Measurements from ENCODE around the gene FAM118B. TPM values are rescaled to one million over a fixed set of nuclear protein-coding genes. Genes with fewer than 3 reads are reported as not detected.
A peak's percentile ranks its signal among the peaks of the same experiment; 100 is the strongest.

FAM118B gene
- total RNA-seq, 1 donor from 2014 or later, result 32.4 TPM

- Mint-ChIP-seq H3K4me3 (ENCODE audit: low read depth) (peak overlapping the region; percentile 96), H3K27me3 (no peaks in the 10 kb centered on the region), H3K27ac (peak overlapping the region; percentile 99), H3K36me3 (ENCODE audit: insufficient read depth) (peaks cover 21% of the 10 kb centered on the region), H3K4me1 (ENCODE audit: low read depth) (peaks cover 19% of the 10 kb centered on the region), H3K9me3 (ENCODE audit: low read depth) (no peaks in the 10 kb centered on the region)
- DNase-seq (ENCODE audit: low spot score, unreplicated experiment), result no peak
- TF ChIP-seq, protein P1, sequence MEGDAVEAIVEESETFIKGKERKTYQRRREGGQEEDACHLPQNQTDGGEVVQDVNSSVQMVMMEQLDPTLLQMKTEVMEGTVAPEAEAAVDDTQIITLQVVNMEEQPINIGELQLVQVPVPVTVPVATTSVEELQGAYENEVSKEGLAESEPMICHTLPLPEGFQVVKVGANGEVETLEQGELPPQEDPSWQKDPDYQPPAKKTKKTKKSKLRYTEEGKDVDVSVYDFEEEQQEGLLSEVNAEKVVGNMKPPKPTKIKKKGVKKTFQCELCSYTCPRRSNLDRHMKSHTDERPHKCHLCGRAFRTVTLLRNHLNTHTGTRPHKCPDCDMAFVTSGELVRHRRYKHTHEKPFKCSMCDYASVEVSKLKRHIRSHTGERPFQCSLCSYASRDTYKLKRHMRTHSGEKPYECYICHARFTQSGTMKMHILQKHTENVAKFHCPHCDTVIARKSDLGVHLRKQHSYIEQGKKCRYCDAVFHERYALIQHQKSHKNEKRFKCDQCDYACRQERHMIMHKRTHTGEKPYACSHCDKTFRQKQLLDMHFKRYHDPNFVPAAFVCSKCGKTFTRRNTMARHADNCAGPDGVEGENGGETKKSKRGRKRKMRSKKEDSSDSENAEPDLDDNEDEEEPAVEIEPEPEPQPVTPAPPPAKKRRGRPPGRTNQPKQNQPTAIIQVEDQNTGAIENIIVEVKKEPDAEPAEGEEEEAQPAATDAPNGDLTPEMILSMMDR (IDR thresholded peaks at IDR 0.05; ENCODE audit: unreplicated experiment), result no peak
Measured at GRCh38 chr11:126268361-126268707, 56.8 kb downstream of the FAM118B start.

- Mint-ChIP-seq H3K36me3 (ENCODE audit: insufficient read depth) (peaks cover 18% of the 10 kb centered on the region), H3K4me3 (ENCODE audit: low read depth) (peak within 1 kb of the TSS; percentile 96), H3K4me1 (ENCODE audit: low read depth) (peaks cover 19% of the 10 kb centered on the region), H3K27ac (peak within 1 kb of the TSS; percentile 99), H3K27me3 (no peaks in the 10 kb centered on the region), H3K9me3 (ENCODE audit: low read depth) (no peaks in the 10 kb centered on the region)
- TF ChIP-seq, protein P1 (IDR thresholded peaks at IDR 0.05; ENCODE audit: unreplicated experiment), result no peak
- peak; percentile 100 for DNase-seq (ENCODE audit: low spot score, unreplicated experiment)
Measured at GRCh38 chr11:126268708-126269579, 57.4 kb downstream of the FAM118B start, which contains the start of the genes FOXRED1 and SRPRA. FOXRED1 (plus strand) TSS chr11:126269154; CDS start chr11:126269207, 53 bp downstream. SRPRA (minus strand) TSS chr11:126268895; CDS start chr11:126268804, 91 bp downstream.

DNA sequence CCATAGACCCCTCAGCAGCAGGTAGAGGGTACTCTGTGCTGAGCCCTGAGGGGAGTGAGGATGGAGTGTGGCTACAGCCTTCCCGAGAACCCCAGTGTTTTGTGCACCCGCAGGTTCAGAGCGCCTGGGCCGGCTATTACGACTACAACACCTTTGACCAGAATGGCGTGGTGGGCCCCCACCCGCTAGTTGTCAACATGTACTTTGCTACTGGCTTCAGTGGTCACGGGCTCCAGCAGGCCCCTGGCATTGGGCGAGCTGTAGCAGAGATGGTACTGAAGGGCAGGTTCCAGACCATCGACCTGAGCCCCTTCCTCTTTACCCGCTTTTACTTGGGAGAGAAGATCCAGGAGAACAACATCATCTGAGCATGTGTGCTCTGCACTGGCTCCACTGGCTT lies 65.7 kb downstream of the FAM118B start:
- Mint-ChIP-seq H3K9me3 (ENCODE audit: low read depth) (no peaks in the 10 kb centered on the region), H3K4me3 (ENCODE audit: low read depth) (no peak overlapping the region), H3K27ac (peak overlapping the region; percentile 48), H3K36me3 (ENCODE audit: insufficient read depth) (peaks cover 11% of the 10 kb centered on the region), H3K4me1 (ENCODE audit: low read depth) (peaks cover 26% of the 10 kb centered on the region), H3K27me3 (no peaks in the 10 kb centered on the region)
- TF ChIP-seq, protein P1 (IDR thresholded peaks at IDR 0.05; ENCODE audit: unreplicated experiment), result no peak
- no peak for DNase-seq (ENCODE audit: low spot score, unreplicated experiment)

- TF ChIP-seq, protein P1 (IDR thresholded peaks at IDR 0.05; ENCODE audit: unreplicated experiment), result no peak
- H3K27me3 Mint-ChIP-seq, result no peaks in the 10 kb centered on the region
- peak overlapping the region; percentile 62 for H3K27ac Mint-ChIP-seq
- peaks cover 11% of the 10 kb centered on the region for H3K36me3 Mint-ChIP-seq (ENCODE audit: insufficient read depth)
- peaks cover 29% of the 10 kb centered on the region for H3K4me1 Mint-ChIP-seq (ENCODE audit: low read depth)
- H3K9me3 Mint-ChIP-seq (ENCODE audit: low read depth), result no peaks in the 10 kb centered on the region
- peak; percentile 24 for DNase-seq (ENCODE audit: low spot score, unreplicated experiment)
- peak overlapping the region; percentile 22 for H3K4me3 Mint-ChIP-seq (ENCODE audit: low read depth)
Measured at GRCh38 chr11:126277780-126278179, 66.2 kb downstream of the FAM118B start.

DNA sequence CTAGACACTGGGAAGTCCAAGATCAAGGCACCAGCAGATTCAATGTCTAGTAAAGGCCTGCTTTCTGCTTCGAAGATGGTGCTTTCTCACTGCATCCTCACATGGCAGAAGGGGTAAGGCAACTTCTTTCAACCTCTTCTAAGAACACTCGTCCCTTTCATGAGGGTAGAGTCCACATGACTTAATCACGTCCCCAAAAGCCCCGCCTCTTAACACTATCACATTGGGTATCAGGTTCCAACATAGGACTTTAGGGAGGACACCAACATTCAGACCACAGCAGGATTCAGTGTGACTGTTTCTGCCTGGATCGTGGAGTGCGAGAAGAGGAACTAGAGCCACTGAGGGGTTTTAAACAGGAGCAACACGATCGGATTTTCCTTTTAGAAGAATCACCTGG lies 67.6 kb downstream of the FAM118B start:
- no peak for DNase-seq (ENCODE audit: low spot score, unreplicated experiment)
- Mint-ChIP-seq H3K36me3 (ENCODE audit: insufficient read depth) (peaks cover 11% of the 10 kb centered on the region), H3K4me3 (ENCODE audit: low read depth) (no peak overlapping the region), H3K27ac (no peak overlapping the region), H3K4me1 (ENCODE audit: low read depth) (peaks cover 34% of the 10 kb centered on the region), H3K27me3 (no peaks in the 10 kb centered on the region), H3K9me3 (ENCODE audit: low read depth) (no peaks in the 10 kb centered on the region)
- TF ChIP-seq, protein P1 (IDR thresholded peaks at IDR 0.05; ENCODE audit: unreplicated experiment), result no peak

Data from progenitor cell of endocrine pancreas (in vitro differentiated cells).